Measurements from ENCODE around the gene CTSW. TPM values are rescaled to one million over a fixed set of nuclear protein-coding genes. Genes with fewer than 3 reads are reported as not detected.

The CTSW gene, protein sequence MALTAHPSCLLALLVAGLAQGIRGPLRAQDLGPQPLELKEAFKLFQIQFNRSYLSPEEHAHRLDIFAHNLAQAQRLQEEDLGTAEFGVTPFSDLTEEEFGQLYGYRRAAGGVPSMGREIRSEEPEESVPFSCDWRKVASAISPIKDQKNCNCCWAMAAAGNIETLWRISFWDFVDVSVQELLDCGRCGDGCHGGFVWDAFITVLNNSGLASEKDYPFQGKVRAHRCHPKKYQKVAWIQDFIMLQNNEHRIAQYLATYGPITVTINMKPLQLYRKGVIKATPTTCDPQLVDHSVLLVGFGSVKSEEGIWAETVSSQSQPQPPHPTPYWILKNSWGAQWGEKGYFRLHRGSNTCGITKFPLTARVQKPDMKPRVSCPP
- total RNA-seq, result not detected in 2 replicates

DNA sequence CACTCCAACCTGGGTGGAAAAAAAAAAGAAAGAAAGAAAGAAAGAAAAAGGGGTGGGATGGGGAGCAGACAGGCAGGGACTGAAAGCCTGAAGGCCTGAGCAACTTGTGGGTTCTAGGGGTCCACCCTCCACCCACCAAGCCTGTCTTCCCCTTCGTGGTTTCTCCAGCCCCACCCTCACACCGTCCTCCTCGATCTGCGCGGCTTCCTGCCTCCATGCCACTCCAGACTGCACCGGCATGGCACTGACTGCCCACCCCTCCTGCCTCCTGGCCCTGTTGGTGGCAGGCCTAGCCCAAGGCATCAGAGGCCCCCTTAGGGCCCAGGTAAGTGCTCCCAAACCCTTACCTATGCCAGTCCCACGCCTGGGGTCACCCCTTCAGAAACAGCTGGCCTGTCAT lies at the start of gene CTSW:
Gene CTSW (plus strand): TSS at position 221 of the 400 bp plus-strand sequence. CDS start 18 bp downstream, at position 239.

DNA sequence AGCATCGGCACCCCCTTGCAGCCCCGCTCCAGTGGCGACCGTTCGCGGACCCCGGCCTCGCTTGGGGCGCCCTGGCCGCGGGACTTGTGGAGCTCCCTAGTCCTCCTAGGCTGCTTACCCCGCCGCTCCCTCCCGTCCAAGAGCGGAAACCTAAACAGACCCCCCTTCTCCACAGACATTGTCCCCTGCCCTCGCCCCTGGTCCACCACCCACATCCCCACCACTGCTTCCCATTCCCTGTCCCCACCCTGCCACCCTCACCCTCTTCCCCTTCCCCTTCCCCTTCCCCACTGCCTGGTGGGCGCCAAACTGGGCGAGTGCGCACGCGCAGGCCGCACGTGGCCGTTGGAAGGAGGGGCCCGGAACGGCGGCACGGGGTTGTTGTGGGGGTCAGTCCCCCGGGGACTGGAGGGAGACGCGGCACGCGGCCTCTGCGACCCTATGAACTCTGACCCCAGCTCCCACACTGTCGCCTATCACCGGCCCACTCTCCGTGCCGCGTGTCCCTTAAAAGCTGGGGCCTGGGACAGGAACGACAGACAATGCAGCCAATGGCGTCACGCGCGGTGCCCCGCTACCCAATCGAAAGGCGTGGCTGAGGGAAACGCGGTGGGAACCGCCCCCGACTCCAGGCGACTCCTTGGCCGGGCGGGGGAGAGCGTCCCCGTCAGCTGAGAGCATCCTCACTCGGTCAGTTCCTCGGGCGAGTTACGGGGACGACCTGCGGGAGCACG lies 46.2 kb upstream of the CTSW start, which contains the start of gene SNX32:
Gene SNX32 (plus strand): TSS at position 667 of the 734 bp plus-strand sequence. CDS start 103 bp downstream, outside the sequence.

DNA sequence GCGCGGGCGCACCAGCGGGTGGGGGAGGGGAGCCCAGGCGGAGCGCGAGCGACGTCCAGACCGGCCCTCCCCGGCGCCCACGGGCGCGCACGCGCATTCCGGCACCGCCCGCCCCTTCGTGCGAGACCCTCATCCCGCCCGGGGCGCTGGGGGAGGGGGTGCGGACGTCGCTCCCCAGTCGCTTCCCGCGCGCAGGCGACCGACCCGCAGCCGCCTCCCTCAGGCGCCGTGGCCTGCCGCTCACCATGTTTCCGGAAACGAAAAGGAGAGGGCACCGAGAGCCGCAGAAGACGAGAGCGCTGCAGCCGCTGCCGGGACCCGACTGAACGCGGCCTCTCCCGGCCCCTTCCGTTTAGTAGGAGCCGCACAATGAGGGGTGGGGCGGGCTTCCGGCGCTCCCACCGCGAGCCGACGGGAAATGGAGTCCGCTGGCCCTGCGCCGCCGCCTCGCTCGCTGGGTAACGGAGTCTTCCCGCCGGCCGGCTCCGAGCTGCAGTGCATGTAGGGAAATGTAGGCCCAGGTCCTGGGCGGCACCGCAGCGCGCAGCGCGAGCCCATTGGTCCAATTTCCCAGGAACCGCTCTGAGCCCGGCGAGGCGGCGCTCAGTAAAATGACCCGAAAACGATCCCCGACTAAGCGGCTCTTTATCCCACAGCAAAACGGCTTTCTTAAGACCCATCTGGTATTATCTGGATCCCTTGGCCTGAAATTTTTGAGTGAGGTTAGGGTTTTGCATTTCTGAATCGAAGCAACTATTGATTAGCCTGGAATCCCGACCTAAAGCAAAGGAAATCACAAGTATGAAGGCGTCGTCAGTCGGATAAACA lies 21.6 kb upstream of the CTSW start, which contains the start of gene CFL1:
Gene CFL1 (minus strand): TSS at position 328 of the 828 bp plus-strand sequence. CDS start 81 bp downstream, at position 247.

DNA sequence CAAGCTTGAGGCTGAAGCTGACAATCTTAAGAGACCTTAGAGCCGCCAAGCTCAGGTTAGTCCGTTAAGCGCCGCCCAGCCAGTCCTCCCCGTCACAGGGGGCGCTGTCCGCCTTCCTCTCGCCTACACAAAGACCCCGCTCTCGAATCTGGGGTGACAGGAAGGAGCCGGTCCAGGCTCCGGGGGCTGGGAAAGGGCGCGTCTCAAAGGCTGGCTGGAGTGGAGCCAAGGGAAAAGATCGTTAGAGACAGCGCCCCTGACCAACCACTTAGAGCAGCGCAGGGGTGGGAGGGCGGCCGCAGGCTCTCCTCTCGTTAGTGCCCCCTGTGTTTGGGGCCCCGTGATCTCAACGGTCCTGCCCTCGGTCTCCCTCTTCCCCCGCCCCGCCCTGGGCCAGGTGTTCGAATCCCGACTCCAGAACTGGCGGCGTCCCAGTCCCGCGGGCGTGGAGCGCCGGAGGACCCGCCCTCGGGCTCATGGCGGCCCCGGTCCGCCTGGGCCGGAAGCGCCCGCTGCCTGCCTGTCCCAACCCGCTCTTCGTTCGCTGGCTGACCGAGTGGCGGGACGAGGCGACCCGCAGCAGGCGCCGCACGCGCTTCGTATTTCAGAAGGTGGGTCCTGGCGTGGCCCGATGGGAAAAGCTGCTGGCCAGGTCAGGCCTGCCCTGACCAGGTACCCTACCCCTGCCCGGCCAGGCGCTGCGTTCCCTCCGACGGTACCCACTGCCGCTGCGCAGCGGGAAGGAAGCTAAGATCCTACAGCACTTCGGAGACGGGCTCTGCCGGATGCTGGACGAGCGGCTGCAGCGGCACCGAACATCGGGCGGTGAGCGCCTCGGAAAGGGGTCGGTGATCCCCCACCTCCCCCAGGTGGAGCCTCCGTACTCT lies 19.1 kb upstream of the CTSW start, which contains the start of gene MUS81:
Gene MUS81 (plus strand): TSS at position 156 of the 887 bp plus-strand sequence. CDS start 321 bp downstream, at position 477.

DNA sequence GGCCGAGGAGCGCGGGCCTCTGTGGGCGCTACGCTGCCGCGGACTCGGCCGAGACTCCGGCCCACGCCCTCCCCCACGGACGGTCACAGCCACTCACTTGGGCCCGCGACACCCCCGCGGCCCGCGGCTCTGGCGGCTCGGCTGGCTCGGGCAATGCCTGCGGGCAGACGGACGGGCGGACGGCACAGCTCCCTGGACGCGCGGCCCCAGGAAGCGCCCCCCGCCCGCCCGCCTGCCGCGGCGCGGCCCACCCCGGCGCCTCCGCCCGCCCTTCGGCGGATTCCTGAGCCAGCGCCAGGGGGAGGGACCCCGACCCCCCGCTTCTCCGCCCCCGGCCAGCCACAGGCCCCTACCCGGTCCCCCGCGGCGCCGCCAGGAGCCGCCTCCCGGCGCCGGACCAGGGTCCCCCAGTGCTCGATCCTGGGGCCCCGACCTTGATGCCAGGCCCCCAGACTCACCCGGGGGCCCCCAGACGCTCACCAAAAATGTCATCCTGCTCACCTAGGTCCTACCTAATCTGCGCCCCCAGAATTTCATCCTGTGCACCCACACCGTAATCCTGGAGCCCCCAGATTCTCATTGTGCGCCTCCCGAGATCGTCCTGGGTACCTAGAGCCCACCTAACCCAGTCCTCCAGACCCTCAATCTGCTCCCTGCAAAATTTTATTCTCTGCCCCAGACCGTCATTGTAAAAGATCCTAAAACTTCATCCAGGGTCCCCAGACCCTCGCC lies 6.9 kb upstream of the CTSW start, which contains the start of gene EFEMP2:
Gene EFEMP2 (minus strand): TSS at position 215 of the 732 bp plus-strand sequence. CDS start 446 bp downstream, outside the sequence.

DNA sequence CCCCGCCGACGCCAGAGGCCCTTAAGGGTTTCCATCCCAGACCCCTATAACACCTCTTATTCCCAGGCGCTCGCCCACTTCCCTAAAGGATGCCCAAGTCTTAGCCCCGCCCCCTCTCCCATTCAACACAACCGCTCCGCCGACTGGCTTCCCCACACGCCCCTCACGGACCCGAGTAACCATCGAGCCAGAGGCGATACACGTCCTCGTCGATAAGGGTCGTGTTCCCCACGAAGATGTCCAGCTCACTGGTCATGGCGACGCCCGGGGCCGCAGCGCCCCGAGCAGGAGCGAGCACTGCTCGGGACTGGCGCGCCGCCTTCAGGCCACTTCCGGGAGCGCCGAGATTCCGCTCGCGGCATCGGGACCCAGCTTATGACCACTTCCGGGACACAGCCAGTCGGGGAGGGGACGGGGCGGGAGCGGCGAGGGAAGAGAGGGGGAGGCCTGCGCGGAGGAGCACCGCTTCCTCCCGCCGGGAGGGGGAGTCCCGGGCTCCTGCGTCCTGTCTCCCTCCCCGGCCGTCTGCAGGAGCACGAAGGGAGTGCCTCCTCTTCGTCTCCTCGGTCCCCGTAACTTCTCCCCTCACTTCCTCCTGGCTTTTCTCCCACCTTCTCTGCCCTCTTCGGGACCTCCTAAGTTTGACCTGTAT lies 8.7 kb downstream of the CTSW start, which contains the start of gene FIBP:
Gene FIBP (minus strand): TSS at position 309 of the 652 bp plus-strand sequence. CDS start 53 bp downstream, at position 256.

DNA sequence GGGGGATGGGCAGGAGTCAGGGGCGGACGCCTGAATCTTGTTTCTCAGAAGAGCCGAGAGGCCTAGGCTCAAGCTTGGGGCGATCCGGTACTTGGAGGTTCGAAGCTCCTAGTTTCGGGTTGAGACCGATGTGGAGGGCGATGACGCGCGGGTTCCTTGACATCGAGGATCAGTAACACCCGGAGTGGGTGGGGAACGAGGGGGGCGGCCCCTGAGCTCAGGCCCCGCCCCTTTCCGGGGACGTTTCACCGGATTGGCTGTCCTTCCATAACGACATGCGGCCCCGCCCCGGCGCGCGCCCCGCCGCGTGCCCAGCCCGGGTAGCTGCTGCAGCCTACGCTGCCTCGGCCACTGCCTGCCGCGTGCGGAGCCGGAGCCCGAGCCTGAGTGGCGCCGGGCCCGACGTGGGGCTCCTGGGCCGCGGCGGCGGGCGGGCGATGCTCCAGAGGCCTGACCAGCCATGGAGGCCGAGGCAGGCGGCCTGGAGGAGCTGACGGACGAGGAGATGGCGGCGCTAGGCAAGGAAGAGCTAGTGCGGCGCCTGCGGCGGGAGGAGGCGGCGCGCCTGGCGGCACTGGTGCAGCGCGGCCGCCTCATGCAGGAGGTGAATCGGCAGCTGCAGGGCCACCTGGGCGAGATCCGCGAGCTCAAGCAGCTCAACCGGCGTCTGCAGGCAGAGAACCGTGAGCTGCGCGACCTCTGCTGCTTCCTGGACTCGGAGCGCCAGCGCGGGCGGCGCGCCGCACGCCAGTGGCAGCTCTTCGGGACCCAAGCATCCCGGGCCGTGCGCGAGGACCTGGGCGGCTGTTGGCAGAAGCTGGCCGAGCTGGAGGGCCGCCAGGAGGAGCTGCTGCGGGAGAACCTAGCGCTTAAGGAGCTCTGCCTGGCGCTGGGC lies 10.9 kb downstream of the CTSW start, which contains the start of gene CCDC85B:
Gene CCDC85B (plus strand): TSS at position 350 of the 895 bp plus-strand sequence. CDS start 111 bp downstream, at position 461.

DNA sequence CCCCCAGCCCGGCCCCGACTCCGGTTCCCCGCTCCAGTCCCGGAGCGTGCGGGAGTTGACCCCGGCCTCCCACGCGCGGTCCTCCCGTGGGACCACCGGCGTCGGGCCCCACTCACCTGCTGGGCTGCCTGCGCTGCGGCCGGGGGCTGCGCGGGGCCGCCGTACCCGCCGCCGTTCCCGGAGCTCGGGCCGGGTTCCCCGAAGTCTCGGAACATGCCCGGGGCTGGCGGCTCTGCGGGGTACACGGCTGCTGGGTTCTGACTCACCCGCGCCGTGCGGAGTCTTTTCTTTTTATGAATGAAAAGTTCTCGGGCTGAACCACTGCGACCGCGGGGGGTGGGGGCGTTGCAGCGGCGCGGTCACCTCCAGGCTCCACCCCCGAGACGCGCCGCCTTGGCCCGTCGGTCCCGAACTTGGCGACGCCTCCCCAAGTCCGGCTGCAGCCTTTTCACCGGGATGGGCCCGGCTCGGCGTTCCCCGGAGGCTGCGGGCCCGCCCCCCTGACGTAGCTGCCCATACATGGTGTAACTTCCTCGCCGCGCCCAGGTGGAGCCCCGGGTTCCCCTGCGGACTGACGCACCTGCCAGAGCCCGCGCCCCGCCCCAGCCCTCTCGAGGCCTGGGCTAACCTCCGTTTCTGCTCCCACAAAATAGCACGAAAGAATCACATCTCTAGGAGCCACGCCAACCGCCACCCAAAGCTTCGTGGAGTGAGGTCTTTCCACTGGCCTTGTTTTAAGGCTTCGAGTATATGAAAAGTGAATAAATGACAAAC lies 20.7 kb downstream of the CTSW start, which contains the start of gene FOSL1:
Gene FOSL1 (minus strand): TSS at position 264 of the 774 bp plus-strand sequence. CDS start 49 bp downstream, at position 215.

DNA sequence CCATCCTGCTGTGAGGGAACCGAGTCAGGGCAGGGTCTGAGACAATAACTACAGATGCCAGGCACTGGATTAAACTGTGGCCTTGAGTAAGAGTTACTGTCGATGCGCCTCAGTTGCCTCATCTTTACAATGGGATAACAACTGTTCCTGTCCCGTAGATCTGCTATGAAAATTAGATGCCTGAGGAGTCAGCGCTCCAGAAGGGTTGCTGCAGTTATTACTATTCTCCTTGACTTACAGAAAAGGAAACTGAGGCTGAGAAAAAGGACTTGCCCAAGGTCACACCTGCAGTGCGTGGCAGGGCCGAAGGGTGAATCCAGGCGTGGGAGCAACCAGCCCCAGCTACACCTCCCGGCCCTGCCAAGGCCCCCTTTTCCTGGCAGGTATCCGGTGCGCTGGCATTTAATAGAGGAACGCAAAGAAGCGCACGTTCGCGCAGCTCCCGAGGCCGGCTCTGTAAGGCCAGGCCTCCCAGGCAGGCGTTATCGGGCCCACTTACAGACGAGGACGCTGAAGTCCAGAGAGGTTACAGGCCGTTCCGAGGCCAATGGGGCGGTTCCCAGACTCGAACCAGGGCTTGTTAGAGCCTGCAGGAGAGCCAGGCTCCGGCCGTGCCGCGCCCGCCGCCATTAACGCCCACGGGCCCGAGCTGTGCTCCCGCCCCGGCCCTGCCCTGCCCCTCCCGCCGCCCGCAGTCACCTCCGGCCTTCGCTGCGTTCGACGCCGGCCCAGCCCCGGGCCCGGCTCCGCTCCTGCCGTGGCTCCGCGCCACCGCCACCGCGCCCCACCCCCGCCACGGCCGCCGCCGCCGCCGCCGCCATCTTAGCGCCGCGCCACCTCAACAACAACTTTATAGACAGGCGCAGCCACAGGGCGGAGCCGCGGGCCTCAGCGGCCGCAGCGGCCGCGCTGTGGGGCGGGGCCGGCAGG lies 38.8 kb downstream of the CTSW start, which contains the start of gene C11orf68:
Gene C11orf68 (minus strand): TSS at position 852 of the 930 bp plus-strand sequence. CDS start 31 bp downstream, at position 821.

DNA sequence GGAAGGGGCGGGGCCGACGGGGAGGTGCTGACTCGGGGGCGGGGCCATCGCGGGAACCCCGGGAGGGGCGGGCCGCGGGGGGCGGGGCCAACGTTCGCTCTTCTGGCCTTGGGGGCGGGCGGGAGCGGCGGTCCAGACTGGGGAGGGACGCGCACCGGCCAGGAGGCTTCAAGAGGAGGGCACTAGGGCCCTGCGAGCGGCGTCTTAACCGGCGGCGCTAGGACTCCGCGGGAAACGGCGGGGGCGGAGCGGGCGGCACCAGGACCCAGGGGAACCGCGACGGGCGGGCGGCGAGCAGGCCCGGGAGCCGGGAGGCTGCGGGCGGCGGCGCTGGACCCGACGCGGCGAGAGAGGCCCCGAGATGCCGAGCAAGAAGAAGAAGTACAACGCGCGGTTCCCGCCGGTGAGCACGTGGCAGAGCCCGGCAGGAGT lies 39.5 kb downstream of the CTSW start, which contains the start of gene DRAP1:
Gene DRAP1 (plus strand): TSS at position 286 of the 432 bp plus-strand sequence. CDS start 76 bp downstream, at position 362.

Other genes with a start within 250 kb of the CTSW start
- 15.8 and 19.1 TPM in 2 replicates for gene SIPA1, start 241.7 kb upstream of the CTSW start, total RNA-seq
- 15.0 and 24.8 TPM in 2 replicates for gene RELA, start 216.9 kb upstream of the CTSW start, total RNA-seq
- 28.7 and 30.3 TPM in 2 replicates for gene KAT5, start 167.6 kb upstream of the CTSW start, total RNA-seq
- gene RNASEH2C, start 159.0 kb upstream of the CTSW start, total RNA-seq, result 9.0 and 11.6 TPM in 2 replicates
- gene AP5B1, start 98.9 kb upstream of the CTSW start, total RNA-seq, result 10.6 and 20.7 TPM in 2 replicates
- gene OVOL1, start 92.8 kb upstream of the CTSW start, total RNA-seq, result 19.0 and 22.2 TPM in 2 replicates
- gene SNX32, start 45.9 kb upstream of the CTSW start, total RNA-seq, result 0.68 and 1.2 TPM in 2 replicates
- 659 and 765 TPM in 2 replicates for gene CFL1, start 21.7 kb upstream of the CTSW start, total RNA-seq
- 50.8 and 70.1 TPM in 2 replicates for gene MUS81, start 19.4 kb upstream of the CTSW start, total RNA-seq
- 2.4 and 10.7 TPM in 2 replicates for gene EFEMP2, start 7.0 kb upstream of the CTSW start, total RNA-seq
- 92.5 and 141 TPM in 2 replicates for gene FIBP, start 8.6 kb downstream of the CTSW start, total RNA-seq
- gene CCDC85B, start 10.8 kb downstream of the CTSW start, total RNA-seq, result 10.9 and 32.5 TPM in 2 replicates
- 20.3 and 27.7 TPM in 2 replicates for gene FOSL1, start 20.6 kb downstream of the CTSW start, total RNA-seq
- 12.0 and 12.5 TPM in 2 replicates for gene C11orf68, start 39.2 kb downstream of the CTSW start, total RNA-seq
- gene DRAP1, start 39.6 kb downstream of the CTSW start, total RNA-seq, result 94.0 and 217 TPM in 2 replicates
- gene TSGA10IP, start 65.6 kb downstream of the CTSW start, total RNA-seq, result not detected in 2 replicates
- 36.2 and 41.8 TPM in 2 replicates for gene SART1, start 81.9 kb downstream of the CTSW start, total RNA-seq
- gene EIF1AD, start 122.3 kb downstream of the CTSW start, total RNA-seq, result 48.1 and 50.2 TPM in 2 replicates
- gene BANF1, start 122.7 kb downstream of the CTSW start, total RNA-seq, result 13.2 and 17.8 TPM in 2 replicates
- 1.7 and 2.6 TPM in 2 replicates for gene CST6, start 132.2 kb downstream of the CTSW start, total RNA-seq
- not detected in 2 replicates for gene CATSPER1, start 146.6 kb downstream of the CTSW start, total RNA-seq
- not detected in 2 replicates for gene GAL3ST3, start 169.3 kb downstream of the CTSW start, total RNA-seq
- 103 and 117 TPM in 2 replicates for gene SF3B2, start 172.5 kb downstream of the CTSW start, total RNA-seq
- gene PACS1, start 190.4 kb downstream of the CTSW start, total RNA-seq, result 7.5 and 34.8 TPM in 2 replicates